K562 (cell line): Measurements from ENCODE around the gene HIPK2. TPM values are rescaled to one million over a fixed set of nuclear protein-coding genes. Genes with fewer than 3 reads are reported as not detected.

Experiments
- ATAC-seq: fragments of 200-7000 bp; cut with Tn5 transposase; 3 replicates; pipeline ENCODE4 v1.9.1; 2020; ENCODE audit warnings: moderate library complexity
- BruUV-seq: library from RNA; stranded (reverse); fragments of 400-500 nt; replicated peaks from 2 replicates; lab custom pipeline; 2021; lab: Mats Ljungman, UMichigan
- CTCF ChIA-PET: fragments of 300-600 bp; formaldehyde crosslinking; extraction: SDS; loops from one replicate; lab custom pipeline; 2021; ENCODE audit warnings: low intra/inter-chr PET ratio; lab: Yijun Ruan, JAX
- POLR2A ChIA-PET: fragments of 300-600, 350-650 bp; sonication (Branson Sonifier 250); formaldehyde crosslinking; extraction: SDS; loops from one replicate; lab custom pipeline; 2021; ENCODE audit warnings: antibody characterized with exemption, inconsistent platforms; lab: Yijun Ruan, JAX
- DNase-seq, 4 experiments: peaks; one replicate each; pipeline versions ENCODE4 v3.0.0 to v3.0.0-alpha.2; 2011 to 2018; ENCODE audit warnings: low spot score in 3 of 4, mixed read lengths in 3 of 4; ENCODE audit errors: extremely low read depth in 1 of 4
- FAIRE-seq: peaks from 2 replicates; lab custom pipeline; 2011; peaks lifted over from hg19 to GRCh38; lab: Jason Lieb, UNC
- H2AFZ ChIP-seq: 2 replicates; pipeline ENCODE4 v1.6.0; 2011; ENCODE audit warnings: low read depth, low read length, control low read depth, inconsistent platforms
- H3K27ac ChIP-seq: fragments of 200-600 bp; 3 replicates; pipeline ENCODE4 v1.8.0; 2011; ENCODE audit warnings: low read depth, mild to moderate bottlenecking, control low read depth, inconsistent platforms, low read length, moderate library complexity, mixed read lengths; ENCODE audit errors: extremely low read depth
- H3K27me3 ChIP-seq, 2 experiments: fragments of 300-600 bp in 1 of 2; 2 replicates in 1 of 2; 3 replicates in 1 of 2; pipeline versions ENCODE4 v1.6.0 to v1.8.0; 2011; ENCODE audit warnings: inconsistent platforms in 2 of 2, low read length in 2 of 2, mild to moderate bottlenecking in 1 of 2, mixed read lengths in 1 of 2, moderate library complexity in 1 of 2; ENCODE audit not compliant: control insufficient read depth in 2 of 2, insufficient read depth in 2 of 2
- H3K36me3 ChIP-seq: fragments of 300-600 bp; 3 replicates; pipeline ENCODE4 v1.8.0; 2011; ENCODE audit warnings: mild to moderate bottlenecking, low read length, inconsistent platforms; ENCODE audit not compliant: control insufficient read depth, insufficient read depth
- H3K4me1 ChIP-seq, 2 experiments: fragments of 200-600 bp in 1 of 2; replicated peaks in 1 of 2; 2 replicates in 1 of 2; 3 replicates in 1 of 2; pipeline versions ENCODE4 v1.5.1 to v1.8.0; 2011; ENCODE audit warnings: inconsistent platforms in 2 of 2, low read length in 2 of 2, mild to moderate bottlenecking in 1 of 2, mixed read lengths in 1 of 2, moderate library complexity in 1 of 2; ENCODE audit not compliant: control insufficient read depth in 2 of 2, insufficient read depth in 2 of 2
- H3K4me2 ChIP-seq: 2 replicates; pipeline ENCODE4 v1.6.1; 2011; ENCODE audit warnings: low read length, control low read depth, inconsistent platforms, mixed read lengths; ENCODE audit not compliant: insufficient read depth
- H3K4me3 ChIP-seq: fragments of 200-600 bp; sonication (generic), shearing (Covaris generic); 2 replicates; pipeline ENCODE4 v1.5.1; 2016; ENCODE audit warnings: control low read depth, inconsistent platforms
- H3K79me2 ChIP-seq: fragments of 200-600 bp; 3 replicates; pipeline ENCODE4 v1.8.0; 2011; ENCODE audit warnings: low read length, inconsistent platforms; ENCODE audit not compliant: control insufficient read depth, insufficient read depth
- H3K9ac ChIP-seq, 2 experiments: 2 replicates each; pipeline versions ENCODE4 v1.6.0 to v1.6.1; 2011; ENCODE audit warnings: low read depth in 2 of 2, low read length in 2 of 2, control low read depth in 1 of 2, inconsistent platforms in 1 of 2, mild to moderate bottlenecking in 1 of 2, mixed read lengths in 1 of 2; ENCODE audit not compliant: insufficient read depth in 1 of 2
- H3K9me1 ChIP-seq: one replicate; pipeline ENCODE4 v1.6.0; 2011; ENCODE audit warnings: inconsistent platforms, mild to moderate bottlenecking, low read length, moderate library complexity; ENCODE audit not compliant: control insufficient read depth, insufficient read depth
- H3K9me3 ChIP-seq: replicated peaks from 2 replicates; pipeline ENCODE4 v1.5.1; 2011; ENCODE audit warnings: low read depth, low read length, inconsistent platforms; ENCODE audit not compliant: control insufficient read depth, insufficient read depth
- H4K20me1 ChIP-seq: replicated peaks from 2 replicates; pipeline ENCODE4 v1.6.1; 2011; ENCODE audit warnings: low read length, inconsistent platforms, mixed read lengths; ENCODE audit not compliant: control insufficient read depth, insufficient read depth
- CBX2 ChIP-seq: fragments of 200-600 bp; sonication (generic); IDR thresholded peaks from one replicate; pipeline ENCODE4 v1.6.1; 2012; ENCODE audit warnings: mild to moderate bottlenecking, low read length, inconsistent platforms; ENCODE audit not compliant: insufficient read depth, poor library complexity, severe bottlenecking
- CEBPZ ChIP-seq: fragments of 150-350 bp; IDR thresholded peaks from 2 replicates; pipeline ENCODE4 v1.6.1; 2014; ENCODE audit warnings: low read depth, mild to moderate bottlenecking, low read length, borderline replicate concordance
- DPF2 ChIP-seq: fragments of 450-650 bp; IDR thresholded peaks from 2 replicates; pipeline ENCODE4 v1.6.1; 2016
- HNRNPK ChIP-seq: fragments of 200-400 bp; formaldehyde crosslinking; IDR thresholded peaks from one replicate; pipeline ENCODE4 v1.6.1; 2018; ENCODE audit warnings: mild to moderate bottlenecking, low read depth, low read length; ENCODE audit not compliant: poor library complexity, severe bottlenecking
- WGBS: fragments of 100-300 bp; shearing (Covaris generic); methylation state at CpG from one replicate; pipeline ENCODE4 v1.1.6; 2016; ENCODE audit warnings: low coverage, mixed read lengths; ENCODE audit not compliant: insufficient coverage; ENCODE audit errors: missing lambda C conversion rate; 5-methylcytosine and 5-hydroxymethylcytosine counted together
- in situ Hi-C: fragments of 300-500 bp; cut with MboI; formaldehyde crosslinking; loops from 4 replicates; pipeline ENCODE4 v1.15.0; 2018; ENCODE audit warnings: inconsistent platforms, mixed read lengths
- intact Hi-C: fragments of 100-400 bp; cut with micrococcal nuclease; formaldehyde crosslinking; loops from 2 replicates; pipeline ENCODE4 v1.14.2; 2022
- polyA plus RNA-seq, 8 experiments: library from polyadenylated mRNA; depleted of rRNA in 4 of 8; stranded (reverse) in 5 of 8; unstranded in 3 of 8; fragments of >200 nt; fragmentation: Nextera tagmentation in 2 of 8; fragmentation: Illumina TruSeq in 1 of 8; extraction: Ambion mirVana in 2 of 8; extraction: Trizol in 1 of 8; gene quantifications; 2 replicates each; pipeline versions ENCODE4 v1.2.1 to v1.2.3, GENCODE V29; 2011 to 2014; ENCODE audit warnings: inconsistent platforms in 1 of 8, missing spikeins in 1 of 8
- total RNA-seq, 7 experiments: library from RNA; depleted of rRNA in 6 of 7; stranded (reverse); fragments of >200 nt in 6 of 7; fragmentation: Illumina TruSeq in 2 of 7; extraction: Trizol in 2 of 7; gene quantifications; 2 replicates each; pipeline versions ENCODE4 v1.2.1 to v1.2.3, GENCODE V29; 2011 to 2021; ENCODE audit warnings: low replicate concordance in 1 of 7
- TF ChIP-seq, protein P1 (sequence below): sonication (generic); formaldehyde crosslinking; IDR thresholded peaks from 2 replicates; pipeline ENCODE4 v1.8.1; 2022; ENCODE audit warnings: missing genetic modification reagents

The HIPK2 gene
- total and polyA plus RNA-seq, 9 of the 15 experiments (the other 6 are each of a cell fraction or from before 2014, with no cell fraction given), result 0.69 to 19.8 (median 5.1) TPM

- no peak overlapping the region for H3K9ac ChIP-seq
- no peaks in the 10 kb centered on the region for H3K36me3 ChIP-seq
- no peaks in the 10 kb centered on the region for H3K79me2 ChIP-seq
- 7% methylated on average over 8 of the region's 8 CpGs for WGBS
- H3K4me1 ChIP-seq, result peaks cover under 1 to 6% of the 10 kb centered on the region in 2 experiments; a peak in 4 of 5 replicates
- DNase-seq (no peak), FAIRE-seq (no peak), ATAC-seq (no peak)
- H2AFZ ChIP-seq, result no peak overlapping the region
- in situ Hi-C loops (no loop called here), intact Hi-C loops (loop anchor here (5.0 kb wide), 1 partner anchor 178 kb away; no protein-coding TSS in a partner anchor)
- CTCF ChIA-PET, result no interaction called here
- POLR2A ChIA-PET, result interaction anchor here (0.7 kb wide), 1 partner anchor 22 kb away, joined by 3 read pairs; no protein-coding TSS in a partner anchor
- H3K27ac ChIP-seq, result no peak overlapping the region
- H3K4me2 ChIP-seq, result no peak overlapping the region
- H4K20me1 ChIP-seq, result no peaks in the 10 kb centered on the region
- peaks cover 51 to 65% of the 10 kb centered on the region in 2 experiments for H3K27me3 ChIP-seq
- no peaks in the 10 kb centered on the region for H3K9me1 ChIP-seq
- no peak overlapping the region for H3K4me3 ChIP-seq
- BruUV-seq, result no TSS peak
- no peak for TF ChIP-seq CEBPZ
- TF ChIP-seq, protein P1, sequence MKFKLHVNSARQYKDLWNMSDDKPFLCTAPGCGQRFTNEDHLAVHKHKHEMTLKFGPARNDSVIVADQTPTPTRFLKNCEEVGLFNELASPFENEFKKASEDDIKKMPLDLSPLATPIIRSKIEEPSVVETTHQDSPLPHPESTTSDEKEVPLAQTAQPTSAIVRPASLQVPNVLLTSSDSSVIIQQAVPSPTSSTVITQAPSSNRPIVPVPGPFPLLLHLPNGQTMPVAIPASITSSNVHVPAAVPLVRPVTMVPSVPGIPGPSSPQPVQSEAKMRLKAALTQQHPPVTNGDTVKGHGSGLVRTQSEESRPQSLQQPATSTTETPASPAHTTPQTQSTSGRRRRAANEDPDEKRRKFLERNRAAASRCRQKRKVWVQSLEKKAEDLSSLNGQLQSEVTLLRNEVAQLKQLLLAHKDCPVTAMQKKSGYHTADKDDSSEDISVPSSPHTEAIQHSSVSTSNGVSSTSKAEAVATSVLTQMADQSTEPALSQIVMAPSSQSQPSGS (CRISPR knock-in tag), result no peak
- TF ChIP-seq DPF2, result no peak
- no peak for TF ChIP-seq CBX2
- no peak for TF ChIP-seq HNRNPK
- H3K9me3 ChIP-seq, result no peaks in the 10 kb centered on the region
Measured at GRCh38 chr7:139823959-139824521, 46.2 kb upstream of the HIPK2 start.
